Nephron (organoid): ENCODE results near the gene SLC18A2.

Source experiments
- H3K27ac Mint-ChIP-seq, 3 experiments: 2 replicates each; pipeline ENCODE4 v1.8.0; 2020; ENCODE audit warnings: mixed read lengths in 3 of 3, mild to moderate bottlenecking in 2 of 3, moderate library complexity in 1 of 3
- H3K27me3 Mint-ChIP-seq: 2 replicates; pipeline ENCODE4 v1.8.0; 2021; ENCODE audit warnings: low read depth, mild to moderate bottlenecking, moderate library complexity, mixed read lengths
- H3K36me3 Mint-ChIP-seq: 2 replicates; pipeline ENCODE4 v1.8.0; 2020; ENCODE audit warnings: low read depth, mixed read lengths
- H3K4me1 Mint-ChIP-seq: 2 replicates; pipeline ENCODE4 v1.8.0; 2020; ENCODE audit warnings: mixed read lengths
- H3K4me3 Mint-ChIP-seq, 3 experiments: 2 replicates each; pipeline ENCODE4 v1.8.0; 2020; ENCODE audit warnings: mild to moderate bottlenecking in 3 of 3, mixed read lengths in 3 of 3, moderate library complexity in 2 of 3
- H3K9me3 Mint-ChIP-seq: 2 replicates; pipeline ENCODE4 v1.8.0; 2020; ENCODE audit warnings: mixed read lengths
- TF ChIP-seq, protein P1 (sequence below), 3 experiments: fragments of 200-600 bp; sonication (generic); IDR thresholded peaks; one replicate each; pipeline ENCODE4 v1.5.0; 2021; ENCODE audit warnings: antibody characterized with exemption in 3 of 3; ENCODE audit not compliant: unreplicated experiment in 3 of 3

SLC18A2 gene

GRCh38 chr10:117212176-117212575 is 28.7 kb upstream of the SLC18A2 start:
- TF ChIP-seq, protein P1, sequence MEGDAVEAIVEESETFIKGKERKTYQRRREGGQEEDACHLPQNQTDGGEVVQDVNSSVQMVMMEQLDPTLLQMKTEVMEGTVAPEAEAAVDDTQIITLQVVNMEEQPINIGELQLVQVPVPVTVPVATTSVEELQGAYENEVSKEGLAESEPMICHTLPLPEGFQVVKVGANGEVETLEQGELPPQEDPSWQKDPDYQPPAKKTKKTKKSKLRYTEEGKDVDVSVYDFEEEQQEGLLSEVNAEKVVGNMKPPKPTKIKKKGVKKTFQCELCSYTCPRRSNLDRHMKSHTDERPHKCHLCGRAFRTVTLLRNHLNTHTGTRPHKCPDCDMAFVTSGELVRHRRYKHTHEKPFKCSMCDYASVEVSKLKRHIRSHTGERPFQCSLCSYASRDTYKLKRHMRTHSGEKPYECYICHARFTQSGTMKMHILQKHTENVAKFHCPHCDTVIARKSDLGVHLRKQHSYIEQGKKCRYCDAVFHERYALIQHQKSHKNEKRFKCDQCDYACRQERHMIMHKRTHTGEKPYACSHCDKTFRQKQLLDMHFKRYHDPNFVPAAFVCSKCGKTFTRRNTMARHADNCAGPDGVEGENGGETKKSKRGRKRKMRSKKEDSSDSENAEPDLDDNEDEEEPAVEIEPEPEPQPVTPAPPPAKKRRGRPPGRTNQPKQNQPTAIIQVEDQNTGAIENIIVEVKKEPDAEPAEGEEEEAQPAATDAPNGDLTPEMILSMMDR (IDR thresholded peaks at IDR 0.05; ENCODE audit: unreplicated experiment in 3 of 3), result no peak
- peaks cover 69% of the 10 kb centered on the region for H3K27me3 Mint-ChIP-seq
- peaks cover 17% of the 10 kb centered on the region for H3K9me3 Mint-ChIP-seq
- H3K36me3 Mint-ChIP-seq, result no peaks in the 10 kb centered on the region
- H3K4me3 Mint-ChIP-seq, result no peak overlapping the region
- no peak overlapping the region for H3K27ac Mint-ChIP-seq
- no peaks in the 10 kb centered on the region for H3K4me1 Mint-ChIP-seq

- H3K27ac Mint-ChIP-seq, result no peak overlapping the region
- peaks cover 15% of the 10 kb centered on the region for H3K9me3 Mint-ChIP-seq
- H3K4me3 Mint-ChIP-seq, result no peak overlapping the region
- H3K4me1 Mint-ChIP-seq, result no peaks in the 10 kb centered on the region
- TF ChIP-seq, protein P1 (IDR thresholded peaks at IDR 0.05; ENCODE audit: unreplicated experiment in 3 of 3), result no peak
- H3K27me3 Mint-ChIP-seq, result peaks cover 83% of the 10 kb centered on the region
- no peaks in the 10 kb centered on the region for H3K36me3 Mint-ChIP-seq
These were observed 26.5 kb upstream of the SLC18A2 start for GRCh38 chr10:117214401-117214800.

- H3K4me1 Mint-ChIP-seq, result no peaks in the 10 kb centered on the region
- peak overlapping the region; percentile 15 to 55 (median 22) for H3K4me3 Mint-ChIP-seq
- H3K27me3 Mint-ChIP-seq, result peaks cover 77% of the 10 kb centered on the region
- H3K27ac Mint-ChIP-seq, result no peak overlapping the region
- peaks cover 15% of the 10 kb centered on the region for H3K9me3 Mint-ChIP-seq
- TF ChIP-seq, protein P1 (IDR thresholded peaks at IDR 0.05; ENCODE audit: unreplicated experiment in 3 of 3), result no peak
- H3K36me3 Mint-ChIP-seq, result no peaks in the 10 kb centered on the region
These were observed 25.8 kb upstream of the SLC18A2 start for GRCh38 chr10:117215079-117215478.

DNA sequence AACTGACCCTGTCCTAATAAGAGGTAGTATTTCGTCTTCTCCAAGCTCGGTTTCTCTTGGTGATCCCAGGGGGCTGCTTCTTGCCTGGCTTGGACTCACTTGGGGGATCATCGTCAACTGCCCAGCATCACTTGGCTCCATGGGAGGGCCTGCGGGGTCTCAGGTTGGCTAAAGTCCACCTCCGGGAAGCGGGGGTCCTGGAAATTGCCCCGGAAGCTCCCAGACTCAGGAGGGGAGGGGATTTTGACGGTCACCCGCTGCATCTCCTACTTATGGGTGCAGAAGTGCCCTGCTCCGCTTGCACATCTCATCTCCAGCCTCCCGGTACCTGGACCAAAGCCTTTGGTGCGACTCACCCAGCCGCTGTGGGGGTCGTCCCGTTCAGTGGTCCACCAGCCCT is 24.9 kb upstream of the SLC18A2 start:
- Mint-ChIP-seq H3K9me3 (peaks cover 15% of the 10 kb centered on the region), H3K4me3 (peak overlapping the region; percentile 28 to 65 (median 62)), H3K36me3 (no peaks in the 10 kb centered on the region), H3K4me1 (no peaks in the 10 kb centered on the region), H3K27me3 (peaks cover 85% of the 10 kb centered on the region), H3K27ac (no peak overlapping the region)
- TF ChIP-seq, protein P1 (IDR thresholded peaks at IDR 0.05; ENCODE audit: unreplicated experiment in 3 of 3), result no peak

GRCh38 chr10:117216611-117217195 is 24.2 kb upstream of the SLC18A2 start:
- TF ChIP-seq, protein P1 (IDR thresholded peaks at IDR 0.05; ENCODE audit: unreplicated experiment in 3 of 3), result peak; percentile 100
- no peaks in the 10 kb centered on the region for H3K36me3 Mint-ChIP-seq
- H3K9me3 Mint-ChIP-seq, result peaks cover 10% of the 10 kb centered on the region
- H3K27ac Mint-ChIP-seq, result no peak overlapping the region
- H3K4me3 Mint-ChIP-seq, result peak overlapping the region; percentile 76 to 78 (median 76)
- no peaks in the 10 kb centered on the region for H3K4me1 Mint-ChIP-seq
- peaks cover 84% of the 10 kb centered on the region for H3K27me3 Mint-ChIP-seq

DNA sequence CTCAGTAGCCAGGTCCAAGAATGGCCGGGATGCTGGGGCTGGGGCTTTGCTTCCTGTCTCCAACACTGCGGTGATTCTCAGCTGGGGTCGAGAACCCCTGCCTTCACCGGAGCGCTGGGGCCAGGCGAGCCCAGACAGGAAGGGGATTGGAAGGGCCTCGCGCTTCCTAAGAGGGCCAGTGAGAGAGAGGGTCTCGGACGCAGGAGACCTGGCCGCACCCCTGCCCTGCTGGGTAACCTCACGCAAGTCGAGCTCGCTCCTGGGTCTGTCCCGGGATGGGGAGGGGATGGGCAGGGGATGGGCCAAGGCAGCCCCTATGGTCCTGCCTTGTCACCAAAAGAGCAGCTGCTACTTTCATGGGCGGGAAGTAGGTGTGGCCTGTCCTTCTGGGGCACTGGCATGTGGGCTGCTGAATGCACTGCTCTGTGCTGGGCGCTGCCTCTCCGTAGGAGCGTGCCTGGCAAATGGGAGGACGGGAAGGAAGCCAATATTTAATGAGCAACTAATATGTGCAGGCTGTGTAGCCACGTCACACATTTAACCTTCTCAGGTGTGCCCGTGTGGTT is 23.6 kb upstream of the SLC18A2 start:
- Mint-ChIP-seq H3K27me3 (peaks cover 83% of the 10 kb centered on the region), H3K27ac (no peak overlapping the region), H3K36me3 (no peaks in the 10 kb centered on the region), H3K4me1 (no peaks in the 10 kb centered on the region), H3K4me3 (peak overlapping the region; percentile 76 to 78 (median 76)), H3K9me3 (peaks cover 5% of the 10 kb centered on the region)
- TF ChIP-seq, protein P1 (IDR thresholded peaks at IDR 0.05; ENCODE audit: unreplicated experiment in 3 of 3), result no peak
